ENCODE measurements around the gene GMDS. TPM values are rescaled to one million over a fixed set of nuclear protein-coding genes. Genes with fewer than 3 reads are reported as not detected.
A peak's percentile ranks its signal among the peaks of the same experiment; 100 is the strongest.

GMDS gene
- total and polyA plus RNA-seq, 2 of the 13 experiments (the other 11 are each of a cell fraction or from before 2014, with no cell fraction given) = 64.4 to 112 TPM

- TF ChIP-seq ZSCAN5A (CRISPR knock-in tag; IDR thresholded peaks at IDR 0.05; ENCODE audit: borderline replicate concordance) = 0 out of 2 replicates have a peak, but pooled peaks have one; percentile 62
- 0 out of 2 replicates have a peak, but pooled peaks have one; percentile 28 for TF ChIP-seq ZNF451 (CRISPR knock-in tag; IDR thresholded peaks at IDR 0.05)
- 0 out of 2 replicates have a peak, but pooled peaks have one; percentile 42 for TF ChIP-seq ZNF235 (CRISPR knock-in tag; IDR thresholded peaks at IDR 0.05; ENCODE audit: borderline replicate concordance)
- TF ChIP-seq NFAT5 (CRISPR knock-in tag; IDR thresholded peaks at IDR 0.05) = peak; percentile 40; the same call in 1 of the 2 replicates
- 0 out of 2 replicates have a peak, but pooled peaks have one; percentile 83 for TF ChIP-seq FIP1L1 (IDR thresholded peaks at IDR 0.05; ENCODE audit: borderline replicate concordance, insufficient read depth, low read depth, low read length)
- no peak for TF ChIP-seq ZNF10 (CRISPR knock-in tag; IDR thresholded peaks at IDR 0.05; ENCODE audit: borderline replicate concordance, low read depth)
- no peak for TF ChIP-seq ZNF761 (CRISPR knock-in tag; conservative IDR thresholded peaks at IDR 0.05)
- TF ChIP-seq ARNT (IDR thresholded peaks at IDR 0.05) = no peak
- TF ChIP-seq YEATS4 (CRISPR knock-in tag; IDR thresholded peaks at IDR 0.05; ENCODE audit: borderline replicate concordance) = peak; percentile 77; the same call in 1 of the 2 replicates
- peak; percentile 4 for TF ChIP-seq ZNF574 (CRISPR knock-in tag; IDR thresholded peaks at IDR 0.05)
- TF ChIP-seq ZNF280D (CRISPR knock-in tag; IDR thresholded peaks at IDR 0.05) = peak; percentile 82
- TF ChIP-seq ZNF143 (CRISPR knock-in tag; IDR thresholded peaks at IDR 0.05) = no peak; the same call in 1 of the 2 replicates
- TF ChIP-seq FOXJ3 (CRISPR knock-in tag; IDR thresholded peaks at IDR 0.05; ENCODE audit: borderline replicate concordance) = peak; percentile 48; the same call in 1 of the 2 replicates
- TF ChIP-seq TAF15 (IDR thresholded peaks at IDR 0.05; ENCODE audit: low read depth, low read length, poor library complexity, severe bottlenecking) = no peak
These were observed 765 bp upstream of the GMDS start (continued) for GRCh38 chr6:2245877-2246863.
